ENCODE results near the gene OBSL1. TPM values are rescaled to one million over a fixed set of nuclear protein-coding genes. Genes with fewer than 3 reads are reported as not detected.

The OBSL1 gene
- total and polyA plus RNA-seq, 4 donors = 14.2 to 35.3 (median 27.3) TPM

- 89% methylated on average over 9 of the region's 9 CpGs for WGBS
- H3K9ac ChIP-seq (ENCODE audit: low read depth in 1 of 2, low read length in 2 of 2) = no peak overlapping the region
- no peaks in the 10 kb centered on the region for H3K9me3 ChIP-seq (ENCODE audit: control insufficient read depth in 4 of 4, low read length in 3 of 4)
- no peaks in the 10 kb centered on the region for H3K36me3 ChIP-seq (ENCODE audit: control insufficient read depth in 4 of 4, insufficient read depth in 3 of 4, low read depth in 1 of 4, low read length in 3 of 4)
- no peak overlapping the region for H3K4me3 ChIP-seq (ENCODE audit: low read depth in 1 of 3, low read length in 3 of 3)
- no peaks in the 10 kb centered on the region for H3K4me1 ChIP-seq (ENCODE audit: control insufficient read depth in 4 of 4, insufficient read depth in 4 of 4, low read length in 3 of 4)
- peaks cover 0 to 10% (median 8%) of the 10 kb centered on the region in 4 donors for H3K27me3 ChIP-seq (ENCODE audit: control insufficient read depth in 4 of 4, insufficient read depth in 4 of 4, low read length in 3 of 4)
- no peak for DNase-seq (ENCODE audit: low spot score)
- TF ChIP-seq ZBTB33 (IDR thresholded peaks at IDR 0.05) (no peak), JUND (IDR thresholded peaks at IDR 0.05) (no peak), NR2F2 (IDR thresholded peaks at IDR 0.05) (no peak), HNF4A (conservative IDR thresholded peaks at IDR 0.05) (no peak), FOXA2 (IDR thresholded peaks at IDR 0.05) (no peak), SP1 (IDR thresholded peaks at IDR 0.05) (no peak), MAX (IDR thresholded peaks at IDR 0.05) (no peak), RXRA (IDR thresholded peaks at IDR 0.05) (no peak), GABPA (IDR thresholded peaks at IDR 0.05 in 1 of 2, conservative IDR thresholded peaks at IDR 0.05 in 1 of 2) (no peak), FOXA1 (IDR thresholded peaks at IDR 0.05) (no peak), REST (IDR thresholded peaks at IDR 0.05) (no peak), CTCF (IDR thresholded peaks at IDR 0.05; ENCODE audit: low read depth, low read length, missing input control) (no peak), TAF1 (conservative IDR thresholded peaks at IDR 0.05) (no peak), RAD21 (IDR thresholded peaks at IDR 0.05) (no peak), EGR1 (IDR thresholded peaks at IDR 0.05; ENCODE audit: low read depth in 2 of 2) (no peak)
- no peak overlapping the region for H3K27ac ChIP-seq (ENCODE audit: low read depth in 1 of 2, low read length in 2 of 2)
Measured at GRCh38 chr2:219519526-219519916, 51.8 kb downstream of the OBSL1 start.

Data from liver (tissue), 9 donors.